NCI-H128 (cell line): Measurements from ENCODE around the gene PTPRN2.
"Not testable (repeated sequence)": the region's sequence is repeated elsewhere in the genome, so short reads cannot be mapped to it uniquely, and the experiment has no call there.

ENCODE experiments used
- DNase-seq: peaks from one replicate; lab custom pipeline; 2025; ENCODE audit not compliant: unreplicated experiment; lab: John Stamatoyannopoulos, UW

PTPRN2 gene

GRCh38 chr7:158050978-158051651 is 536.5 kb downstream of the PTPRN2 start:
- DNase-seq = no peak

DNA sequence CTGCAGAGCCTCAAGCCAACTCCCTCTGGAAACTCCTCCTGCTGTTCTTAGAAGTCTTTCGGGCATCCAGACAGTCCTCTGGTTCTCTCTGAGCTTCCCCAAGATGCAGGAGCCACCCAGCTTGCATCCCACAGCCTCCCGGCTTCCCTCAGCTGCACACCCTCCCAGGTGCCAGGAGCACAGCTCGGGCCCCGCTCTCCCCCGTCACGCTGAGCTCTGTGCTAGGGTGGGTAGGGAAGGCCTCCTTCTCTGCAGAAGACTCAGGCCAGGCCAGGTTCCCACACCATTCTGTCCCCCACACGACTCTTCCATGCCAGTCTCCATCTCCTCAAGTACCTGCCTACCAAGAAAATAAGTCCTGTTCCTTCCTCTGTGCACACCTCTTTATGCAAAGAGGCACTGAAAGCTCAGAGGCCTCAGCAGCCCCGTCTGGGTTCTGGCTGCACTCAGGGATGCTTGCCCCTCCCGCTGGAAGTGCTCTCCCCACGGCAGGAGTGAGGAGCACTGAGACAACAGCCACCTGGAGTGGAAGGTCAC is 537.1 kb downstream of the PTPRN2 start:
- DNase-seq = no peak

GRCh38 chr7:158049271-158049670 is 538.4 kb downstream of the PTPRN2 start:
- no peak for DNase-seq

GRCh38 chr7:158048569-158048968 is 539.1 kb downstream of the PTPRN2 start:
- DNase-seq = no peak

DNA sequence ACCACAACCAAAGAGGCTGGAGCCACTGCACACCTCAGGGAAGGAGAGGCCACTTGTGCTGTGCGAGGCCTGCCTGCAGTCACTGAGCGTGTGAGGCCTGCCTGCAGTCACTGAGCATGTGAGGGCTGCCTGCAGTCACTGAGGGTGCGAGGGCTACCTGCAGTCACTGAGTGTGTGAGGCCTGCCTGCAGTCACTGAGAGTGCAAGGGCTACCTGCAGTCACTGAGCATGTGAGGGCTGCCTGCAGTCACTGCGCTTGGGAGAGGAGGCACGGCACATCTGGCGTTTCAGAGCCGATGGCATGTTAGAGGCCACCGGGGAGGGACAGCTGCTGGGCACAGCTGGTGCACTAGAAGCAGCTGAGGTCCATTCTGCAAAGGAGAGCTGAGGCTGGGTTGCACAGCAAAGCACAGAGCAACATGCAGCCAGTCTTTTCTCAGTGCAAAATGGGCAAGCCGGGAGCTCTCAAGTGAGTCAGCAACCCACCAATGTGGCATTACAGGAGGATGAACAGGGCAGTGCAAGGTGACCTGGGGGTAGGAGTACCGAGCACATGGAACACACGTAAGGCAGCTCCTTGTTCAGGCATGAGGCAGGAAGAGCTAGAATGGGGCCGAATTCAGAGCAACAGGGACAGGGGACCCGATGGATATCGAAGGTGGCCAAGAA is 540.1 kb downstream of the PTPRN2 start:
- DNase-seq = no peak

GRCh38 chr7:158046246-158046645 is 541.4 kb downstream of the PTPRN2 start:
- not testable (repeated sequence) for DNase-seq

- DNase-seq = no peak
Observed at GRCh38 chr7:158044482-158044823, 543.2 kb downstream of the PTPRN2 start.

DNA sequence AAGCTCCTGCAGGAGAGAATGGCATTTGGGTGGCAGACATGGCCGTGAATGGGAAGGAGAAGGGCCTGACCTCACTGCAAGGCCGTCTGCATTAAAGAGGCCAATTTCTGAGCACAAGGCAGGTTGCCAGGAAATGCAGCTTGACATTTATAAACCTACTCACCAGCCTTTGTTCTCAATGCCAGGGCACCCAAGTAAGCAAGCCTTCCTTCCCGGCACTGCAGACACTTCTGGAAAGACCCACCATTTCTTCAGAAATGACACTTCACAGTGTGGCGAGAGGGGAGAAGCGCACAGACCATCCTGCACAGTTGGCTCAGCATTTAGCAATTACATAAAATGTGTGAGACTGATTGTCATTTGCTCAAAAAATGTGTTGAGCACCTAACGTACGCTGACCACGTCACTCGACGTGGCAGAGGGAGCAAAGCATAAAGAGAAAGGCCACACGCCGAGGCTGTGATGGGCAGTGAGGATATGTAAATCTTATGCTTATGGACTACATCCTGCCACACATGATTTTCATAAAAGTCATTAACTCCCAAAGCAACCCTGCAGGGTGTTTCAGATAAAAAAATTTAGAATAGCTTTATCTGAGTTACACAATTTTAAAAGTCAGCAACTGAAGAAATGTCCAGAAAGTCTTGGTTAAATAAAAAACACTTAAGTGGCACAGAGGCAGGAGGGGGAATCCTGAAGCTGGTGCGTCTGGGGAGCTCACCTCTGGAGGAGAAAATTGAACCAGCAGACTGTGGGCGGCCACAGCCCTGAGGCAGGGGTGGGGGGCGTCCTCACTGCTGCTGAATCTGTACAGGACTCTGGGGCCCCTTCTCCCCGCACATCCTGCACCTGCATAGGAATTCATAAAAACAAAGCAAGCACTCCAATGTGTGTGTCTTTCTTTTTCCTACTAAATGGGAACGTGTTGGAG is 543.8 kb downstream of the PTPRN2 start:
- no peak for DNase-seq

DNA sequence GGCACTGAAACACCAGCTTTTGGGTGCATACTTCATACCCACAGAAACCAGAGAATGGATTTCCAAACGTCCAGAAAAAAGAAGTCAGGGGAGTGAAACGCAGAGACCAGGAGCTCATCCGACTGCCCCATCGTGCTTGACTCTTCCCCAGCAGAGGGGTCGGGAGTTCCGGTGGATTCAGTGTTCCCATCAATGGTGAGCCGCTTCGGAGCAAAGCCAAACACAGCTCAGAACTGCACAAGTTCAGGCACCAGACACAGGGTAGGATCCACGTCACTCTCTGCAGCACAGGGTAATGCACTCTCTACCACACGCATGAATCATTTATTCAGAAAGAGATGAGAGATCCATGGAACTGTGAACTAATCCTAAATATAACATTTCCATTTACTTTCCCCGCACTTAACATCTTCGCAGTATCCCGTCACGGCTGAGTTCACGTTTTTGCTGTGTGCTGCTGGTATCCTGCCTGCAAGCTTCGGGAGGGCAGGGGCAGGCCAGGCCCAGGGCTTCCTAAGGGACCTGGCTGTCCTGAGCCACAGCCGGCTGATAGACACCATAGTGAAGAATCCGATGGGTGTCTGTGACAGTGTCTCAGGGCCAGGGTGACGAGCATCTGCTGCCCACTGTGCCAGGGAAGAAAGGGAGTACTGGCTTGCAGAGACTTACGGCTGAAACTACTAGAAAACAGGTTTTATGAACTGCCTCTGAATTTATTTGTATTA is 545.3 kb downstream of the PTPRN2 start:
- DNase-seq = no peak

GRCh38 chr7:158040199-158040598 is 547.4 kb downstream of the PTPRN2 start:
- DNase-seq = no peak

GRCh38 chr7:158039270-158039669 is 548.4 kb downstream of the PTPRN2 start:
- DNase-seq = no peak

DNA sequence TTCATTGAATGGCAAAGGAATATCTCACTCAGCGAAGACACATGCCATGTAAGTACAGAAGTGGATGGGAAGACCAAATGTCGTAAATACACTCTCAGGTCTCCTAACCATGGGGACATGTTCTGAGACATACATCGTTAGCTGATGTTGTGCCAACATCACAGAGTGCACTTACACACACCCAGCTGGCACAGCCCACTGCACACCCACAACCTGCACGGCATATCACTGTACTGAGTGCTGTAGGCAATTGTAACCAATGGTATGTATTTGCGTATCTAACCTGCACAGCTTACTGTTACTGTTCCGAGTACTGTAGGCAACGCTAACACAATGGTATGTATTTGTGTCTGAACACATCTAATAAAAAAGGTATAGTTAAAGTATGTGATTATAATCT is 550.4 kb downstream of the PTPRN2 start:
- DNase-seq = no peak

DNA sequence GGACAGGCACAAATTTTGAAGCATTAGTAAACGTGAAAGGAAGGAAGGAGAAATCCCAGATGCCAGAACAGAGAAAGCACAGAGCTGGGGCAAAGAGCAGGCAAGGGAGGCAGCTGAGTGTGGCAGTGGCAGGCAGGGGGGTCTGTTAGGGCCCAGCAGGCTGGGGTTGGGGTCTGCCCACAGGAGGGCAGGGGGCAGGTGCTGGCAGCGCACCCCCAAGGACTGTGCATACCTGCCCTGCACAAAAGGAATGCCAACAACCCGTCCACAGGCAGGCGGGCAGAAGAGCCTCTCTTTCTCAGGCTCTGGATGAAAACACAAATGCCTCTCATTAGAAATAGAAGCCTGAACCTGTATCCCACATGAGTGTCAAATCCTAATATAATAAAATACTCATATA is 552.3 kb downstream of the PTPRN2 start:
- no peak for DNase-seq

DNA sequence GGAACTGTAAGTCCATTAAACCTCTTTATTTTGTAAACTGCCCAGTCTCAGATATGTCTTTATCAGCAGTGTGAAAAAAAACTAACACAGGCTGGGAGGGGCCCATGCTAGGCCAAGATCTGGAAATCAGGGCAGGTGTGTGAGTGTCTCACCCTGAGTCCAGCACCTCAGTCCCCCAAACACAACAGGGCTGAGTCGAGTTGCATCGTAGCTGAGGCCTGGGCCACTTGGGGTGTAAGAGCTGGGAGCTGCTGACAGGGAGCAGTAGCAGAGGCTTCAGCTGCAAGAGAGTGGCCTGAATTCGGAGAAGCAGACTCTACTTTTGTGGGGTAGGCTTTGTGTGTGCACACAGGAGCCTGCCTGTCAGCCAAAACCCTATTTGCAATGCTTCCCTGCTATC is 553.1 kb downstream of the PTPRN2 start:
- no peak for DNase-seq

DNA sequence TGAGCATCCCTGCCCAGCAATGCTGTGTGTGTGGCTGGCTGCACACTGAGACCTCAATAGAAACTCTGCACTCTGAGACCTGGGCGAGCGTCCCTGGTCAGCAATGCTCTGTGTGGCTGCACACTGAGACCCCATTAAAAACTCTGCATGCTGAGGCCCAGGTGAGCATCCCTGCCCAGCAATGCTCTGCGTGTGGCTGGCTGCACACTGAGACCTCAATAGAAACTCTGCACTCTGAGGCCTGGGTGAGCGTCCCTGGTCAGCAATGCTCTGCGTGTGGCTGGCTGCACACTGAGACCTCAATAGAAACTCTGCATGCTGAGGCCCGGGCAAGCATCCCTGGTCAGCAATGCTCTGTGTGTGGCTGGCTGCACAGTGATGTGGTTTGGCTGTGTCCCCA is 553.7 kb downstream of the PTPRN2 start:
- DNase-seq = not testable (repeated sequence)

GRCh38 chr7:158033196-158033595 is 554.4 kb downstream of the PTPRN2 start:
- DNase-seq = no peak

DNA sequence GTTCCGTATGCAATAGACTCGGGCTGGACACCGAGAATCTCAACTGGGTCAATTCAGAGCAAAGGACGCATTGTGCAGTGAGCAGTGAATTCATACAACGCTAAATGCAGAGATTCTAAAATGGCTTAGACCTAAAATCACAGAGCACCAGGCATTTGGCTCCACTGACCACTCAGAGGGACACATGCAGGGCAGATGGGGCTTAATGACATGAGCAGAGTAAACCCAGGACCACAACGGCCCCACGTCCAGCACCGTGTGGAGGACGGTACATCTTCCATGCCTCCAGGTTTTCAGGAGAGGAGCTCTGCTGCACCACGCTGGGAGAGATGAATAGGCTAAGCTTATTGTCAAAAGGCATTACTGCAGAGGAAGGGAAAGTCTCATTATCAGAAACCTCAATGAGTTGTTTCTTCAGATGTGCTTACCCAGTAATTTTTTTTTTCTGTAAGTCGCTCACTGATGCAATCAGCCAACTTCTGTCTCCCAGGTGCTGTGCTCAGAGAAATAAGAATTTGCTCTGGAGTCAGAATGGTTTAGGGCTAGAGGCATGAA is 555.0 kb downstream of the PTPRN2 start:
- DNase-seq = no peak

GRCh38 chr7:158031867-158032308 is 555.7 kb downstream of the PTPRN2 start:
- no peak for DNase-seq

DNA sequence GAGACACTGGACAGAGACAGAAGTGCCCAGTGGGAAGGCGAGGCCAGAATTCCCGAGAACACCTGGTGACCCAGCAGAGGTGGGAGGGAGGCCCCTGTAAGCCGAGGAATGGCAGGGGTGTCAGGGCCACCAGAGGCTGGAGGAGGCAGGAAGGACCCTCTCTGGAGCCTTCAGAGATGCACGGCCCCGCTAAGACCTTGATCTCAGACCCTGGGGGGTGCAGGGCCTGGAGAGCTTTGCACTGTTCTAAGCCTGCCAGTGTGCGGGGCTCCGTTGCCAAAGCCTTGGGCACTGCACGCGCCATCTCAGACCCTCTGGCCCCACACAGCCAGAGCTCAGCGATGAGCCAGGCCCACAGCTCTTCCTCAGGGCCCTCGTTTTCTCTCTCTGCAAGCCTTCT is 557.1 kb downstream of the PTPRN2 start:
- no peak for DNase-seq

DNA sequence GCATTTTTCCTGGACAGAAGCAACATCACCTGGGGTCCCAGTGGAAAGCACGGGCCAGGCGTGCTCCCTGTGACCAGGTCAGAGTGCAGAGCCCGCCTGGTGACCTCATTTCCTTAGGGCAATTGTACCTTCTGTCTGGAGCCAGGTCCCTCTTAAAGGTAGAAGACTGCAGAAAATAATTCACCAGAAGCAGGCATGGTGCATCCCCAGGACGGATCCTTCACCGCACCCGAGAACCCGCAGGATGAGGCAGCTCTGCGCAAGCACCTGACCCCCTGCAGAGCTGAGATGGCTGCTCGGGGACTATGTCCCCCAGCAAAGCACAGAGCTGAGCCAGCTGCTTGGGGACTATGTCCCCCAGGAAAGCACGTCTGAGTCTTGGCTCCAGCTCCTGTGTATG is 557.6 kb downstream of the PTPRN2 start:
- DNase-seq = no peak

GRCh38 chr7:158029509-158029908 is 558.1 kb downstream of the PTPRN2 start:
- DNase-seq = no peak
